Measurements from ENCODE around the gene MACC1.
"Not testable (repeated sequence)": the region's sequence is repeated elsewhere in the genome, so short reads cannot be mapped to it uniquely, and the experiment has no call there.

Gene MACC1

GRCh38 chr7:20164425-20165145, 52.6 kb downstream of the MACC1 start:
- no peak for DNase-seq

GRCh38 chr7:20162665-20163064, 54.5 kb downstream of the MACC1 start:
- no peak for DNase-seq

- DNase-seq = no peak
Observed at GRCh38 chr7:20159226-20159747, 57.9 kb downstream of the MACC1 start.

- DNase-seq = no peak
Observed at GRCh38 chr7:20158684-20159083, 58.5 kb downstream of the MACC1 start.

GRCh38 chr7:20157456-20157855, 59.7 kb downstream of the MACC1 start:
- DNase-seq = no peak

- DNase-seq = no peak
Observed at GRCh38 chr7:20153999-20154398, 63.2 kb downstream of the MACC1 start.

- DNase-seq = no peak
Observed at GRCh38 chr7:20153567-20153966, 63.6 kb downstream of the MACC1 start.

- DNase-seq = no peak
Observed at GRCh38 chr7:20152511-20152910, 64.7 kb downstream of the MACC1 start.

GRCh38 chr7:20151708-20152456, 65.3 kb downstream of the MACC1 start:
- no peak for DNase-seq

GRCh38 chr7:20146451-20146850, 70.7 kb downstream of the MACC1 start:
- no peak for DNase-seq

GRCh38 chr7:20144801-20145200, 72.4 kb downstream of the MACC1 start:
- DNase-seq = no peak

GRCh38 chr7:20141666-20142065, 75.5 kb downstream of the MACC1 start:
- DNase-seq = no peak

GRCh38 chr7:20141002-20141345, 76.2 kb downstream of the MACC1 start:
- DNase-seq = no peak

- no peak for DNase-seq
Observed at GRCh38 chr7:20140291-20141001, 76.7 kb downstream of the MACC1 start.

GRCh38 chr7:20136647-20137046, 80.5 kb downstream of the MACC1 start:
- no peak for DNase-seq

GRCh38 chr7:20133803-20134202, 83.4 kb downstream of the MACC1 start:
- DNase-seq = no peak

- DNase-seq = no peak
Observed at GRCh38 chr7:20132585-20132984, 84.6 kb downstream of the MACC1 start.

GRCh38 chr7:20131776-20132175, 85.4 kb downstream of the MACC1 start:
- DNase-seq = no peak

- DNase-seq = no peak
Observed at GRCh38 chr7:20129920-20130319, 87.3 kb downstream of the MACC1 start.

GRCh38 chr7:20128001-20128400, 89.2 kb downstream of the MACC1 start:
- no peak for DNase-seq

GRCh38 chr7:20126060-20126459, 91.1 kb downstream of the MACC1 start:
- not testable (repeated sequence) for DNase-seq

GRCh38 chr7:20124087-20124486, 93.1 kb downstream of the MACC1 start:
- DNase-seq = not testable (repeated sequence)

GRCh38 chr7:20122653-20123316, 94.4 kb downstream of the MACC1 start:
- not testable (repeated sequence) for DNase-seq
